Trophoblast cell (in vitro differentiated cells and primary cell): Measurements from ENCODE around the gene CMC4.

Source experiments
- DNase-seq, 2 donors: peaks; one replicate each; pipeline ENCODE4 v3.0.0-alpha.2; 2016
- H2AFZ ChIP-seq: 2 replicates; pipeline ENCODE4 v1.6.1; 2013; ENCODE audit warnings: low read length, moderate library complexity, mild to moderate bottlenecking; ENCODE audit not compliant: insufficient read depth, poor library complexity
- H2AK5ac ChIP-seq: 2 replicates; pipeline ENCODE4 v1.6.1; 2013; ENCODE audit warnings: mild to moderate bottlenecking, low read length
- H2BK120ac ChIP-seq: 2 replicates; pipeline ENCODE4 v1.6.1; 2013; ENCODE audit warnings: low read length, mild to moderate bottlenecking, moderate library complexity; ENCODE audit not compliant: insufficient read depth, poor library complexity
- H2BK12ac ChIP-seq: 2 replicates; pipeline ENCODE4 v1.6.1; 2013; ENCODE audit warnings: mild to moderate bottlenecking, low read length, moderate library complexity
- H2BK5ac ChIP-seq: 2 replicates; pipeline ENCODE4 v1.6.1; 2013; ENCODE audit warnings: low read length, low read depth, moderate library complexity, mild to moderate bottlenecking; ENCODE audit not compliant: poor library complexity
- H3K14ac ChIP-seq: 2 replicates; pipeline ENCODE4 v1.6.1; 2013; ENCODE audit warnings: mild to moderate bottlenecking, low read length
- H3K18ac ChIP-seq: 2 replicates; pipeline ENCODE4 v1.6.1; 2013; ENCODE audit warnings: mild to moderate bottlenecking, low read length
- H3K23ac ChIP-seq: 2 replicates; pipeline ENCODE4 v1.6.1; 2013; ENCODE audit warnings: low read length
- H3K27ac ChIP-seq: 2 replicates; pipeline ENCODE4 v1.5.1; 2013; ENCODE audit warnings: low read depth, mild to moderate bottlenecking, inconsistent platforms, low read length, moderate library complexity
- H3K27me3 ChIP-seq: 2 replicates; pipeline ENCODE4 v1.6.1; 2013; ENCODE audit warnings: inconsistent platforms, mild to moderate bottlenecking, low read length, moderate library complexity; ENCODE audit not compliant: insufficient read depth
- H3K36me3 ChIP-seq, 2 experiments: 1 replicate in 1 of 2; 2 replicates in 1 of 2; pipeline ENCODE4 v1.6.1; 2013; ENCODE audit warnings: low read length in 2 of 2, mild to moderate bottlenecking in 2 of 2, moderate library complexity in 1 of 2; ENCODE audit not compliant: insufficient read depth in 2 of 2, control insufficient read depth in 1 of 2
- H3K4ac ChIP-seq: 2 replicates; pipeline ENCODE4 v1.6.1; 2013; ENCODE audit warnings: low read depth, mild to moderate bottlenecking, low read length, moderate library complexity
- H3K4me1 ChIP-seq, 2 experiments: 1 replicate in 1 of 2; 2 replicates in 1 of 2; pipeline ENCODE4 v1.6.1; 2013; ENCODE audit warnings: low read length in 2 of 2, mild to moderate bottlenecking in 2 of 2, moderate library complexity in 1 of 2; ENCODE audit not compliant: insufficient read depth in 2 of 2, control insufficient read depth in 1 of 2
- H3K4me2 ChIP-seq: 2 replicates; pipeline ENCODE4 v1.6.1; 2013; ENCODE audit warnings: inconsistent platforms, mild to moderate bottlenecking, low read length, moderate library complexity
- H3K4me3 ChIP-seq: 2 replicates; pipeline ENCODE4 v1.5.1; 2013; ENCODE audit warnings: mild to moderate bottlenecking, low read depth, low read length, inconsistent platforms
- H3K79me1 ChIP-seq: one replicate; pipeline ENCODE4 v1.6.1; 2013; ENCODE audit warnings: low read length
- H3K79me2 ChIP-seq: 2 replicates; pipeline ENCODE4 v1.6.1; 2013; ENCODE audit warnings: low read length, mild to moderate bottlenecking; ENCODE audit not compliant: control insufficient read depth, insufficient read depth, poor library complexity
- H3K9ac ChIP-seq: 2 replicates; pipeline ENCODE4 v1.6.1; 2013; ENCODE audit warnings: mild to moderate bottlenecking, low read length
- H3K9me3 ChIP-seq: 2 replicates; pipeline ENCODE4 v1.6.1; 2013; ENCODE audit warnings: low read depth, mild to moderate bottlenecking, control low read depth, inconsistent platforms, low read length; ENCODE audit not compliant: insufficient read depth
- H4K12ac ChIP-seq: 2 replicates; pipeline ENCODE4 v1.6.1; 2013; ENCODE audit warnings: low read depth, mild to moderate bottlenecking, low read length, moderate library complexity
- H4K8ac ChIP-seq: 2 replicates; pipeline ENCODE4 v1.6.1; 2013; ENCODE audit warnings: low read depth, mild to moderate bottlenecking, low read length, moderate library complexity
- H4K91ac ChIP-seq: one replicate; pipeline ENCODE4 v1.6.1; 2013; ENCODE audit warnings: low read depth, mild to moderate bottlenecking, low read length, moderate library complexity
- WGBS: extraction: QIAGEN DNeasy Blood & Tissue Kit; methylation state at CpG from one replicate; pipeline ENCODE4 v1.1.7; 2013; ENCODE audit warnings: missing lambda C conversion rate; ENCODE audit not compliant: insufficient read length, insufficient coverage; ENCODE audit errors: extremely low coverage; 5-methylcytosine and 5-hydroxymethylcytosine counted together

Gene CMC4

DNA sequence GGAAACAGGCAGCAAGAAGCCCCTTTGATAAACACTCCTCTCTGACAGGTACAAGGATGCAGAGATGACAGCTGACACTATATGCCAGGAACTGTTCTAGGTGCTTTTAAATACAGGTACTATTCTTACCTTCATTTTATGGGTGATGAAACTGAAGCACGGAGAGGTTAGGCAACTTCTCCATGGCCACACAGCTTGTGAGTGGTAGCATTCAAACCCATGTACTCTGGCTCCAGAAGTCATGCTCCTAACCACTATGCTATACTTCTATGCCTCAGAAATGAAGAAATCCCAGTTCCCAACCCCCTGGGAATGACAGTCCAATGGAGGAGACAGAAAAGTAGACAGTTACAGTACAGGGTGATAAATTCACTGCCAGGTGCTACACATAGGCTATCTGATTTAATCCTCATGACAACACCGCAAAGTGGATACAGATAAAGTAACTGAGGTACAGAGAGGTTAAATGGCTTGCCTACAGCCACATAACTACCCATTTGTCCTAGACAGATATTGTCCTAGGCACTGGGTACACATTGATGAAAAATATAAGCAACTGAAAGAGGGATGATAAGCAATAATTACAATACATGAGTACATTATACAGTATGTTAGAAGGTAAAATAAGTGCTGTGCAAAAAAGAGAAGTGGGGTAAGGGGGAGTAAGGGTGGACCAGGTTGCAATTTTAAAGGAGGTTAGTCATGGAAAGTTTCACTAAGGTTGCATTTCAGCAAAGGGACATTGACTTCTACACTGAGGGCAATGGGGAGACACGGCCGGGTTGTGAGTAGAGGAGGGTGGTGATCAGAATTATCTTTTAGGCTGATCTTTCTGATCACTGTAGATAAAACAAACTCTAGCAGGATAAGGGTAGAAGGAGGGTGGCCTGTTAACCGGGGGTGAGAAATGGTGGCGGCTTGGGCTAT, 46.8 kb downstream of the CMC4 start:
- H3K9ac ChIP-seq = no peak overlapping the region
- no peak overlapping the region for H3K4ac ChIP-seq
- no peak overlapping the region for H2BK5ac ChIP-seq
- no peak overlapping the region for H2BK120ac ChIP-seq
- H3K79me2 ChIP-seq = peaks cover 5% of the 10 kb centered on the region
- no peak overlapping the region for H4K8ac ChIP-seq
- H3K27me3 ChIP-seq = no peaks in the 10 kb centered on the region
- H3K14ac ChIP-seq = no peak overlapping the region
- H4K12ac ChIP-seq = no peak overlapping the region
- H3K9me3 ChIP-seq = no peaks in the 10 kb centered on the region
- DNase-seq = peak in 1 of 2 donors; percentile 23
- no peak overlapping the region for H3K4me2 ChIP-seq
- H3K18ac ChIP-seq = no peak overlapping the region
- H3K4me1 ChIP-seq = no peaks in the 10 kb centered on the region
- peaks cover 5% of the 10 kb centered on the region for H3K79me1 ChIP-seq
- no peak overlapping the region for H4K91ac ChIP-seq
- no peaks in the 10 kb centered on the region for H3K36me3 ChIP-seq
- no peak overlapping the region for H2AFZ ChIP-seq
- no peak overlapping the region for H3K23ac ChIP-seq
- no peak overlapping the region for H3K27ac ChIP-seq
- H3K4me3 ChIP-seq = no peak overlapping the region
- WGBS = no CpG with 5 or more reads among the region's 6 CpGs
- H2BK12ac ChIP-seq = no peak overlapping the region
- no peak overlapping the region for H2AK5ac ChIP-seq

DNA sequence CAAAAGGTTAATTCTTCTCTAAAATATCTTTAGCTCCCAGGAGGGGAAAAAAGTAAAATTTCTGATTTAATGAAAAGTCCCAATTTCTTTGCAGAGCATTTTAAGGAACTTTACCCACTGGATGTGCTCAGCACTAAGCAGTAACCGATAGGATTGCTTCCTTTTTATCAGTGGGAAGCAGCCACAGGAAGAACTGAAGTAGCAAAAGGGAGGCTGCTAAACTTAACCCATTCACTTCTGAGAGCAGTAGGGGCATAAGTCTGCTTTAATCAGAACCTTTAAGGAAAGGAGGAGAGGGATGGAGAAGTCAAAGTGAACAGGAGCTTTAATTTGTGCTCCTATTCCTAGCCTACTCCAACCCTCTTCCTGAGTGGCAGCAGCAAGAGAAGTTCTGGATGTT, 48.4 kb downstream of the CMC4 start, which contains the start of gene F8:
TSS of gene F8 (minus strand) at position 139 of the 400 bp plus-strand sequence. CDS start 171 bp downstream, outside the sequence.
- no peaks in the 10 kb centered on the region for H3K9me3 ChIP-seq
- no peak for DNase-seq
- peaks cover 5% of the 10 kb centered on the region for H3K79me2 ChIP-seq
- no peak within 1 kb of the TSS for H3K27ac ChIP-seq
- WGBS = no CpG with 5 or more reads among the region's 1 CpG
- H2BK120ac ChIP-seq = no peak within 1 kb of the TSS
- H4K91ac ChIP-seq = no peak within 1 kb of the TSS
- H3K79me1 ChIP-seq = peaks cover 5% of the 10 kb centered on the region
- H3K36me3 ChIP-seq = no peaks in the 10 kb centered on the region
- no peak within 1 kb of the TSS for H3K4me2 ChIP-seq
- H4K8ac ChIP-seq = no peak within 1 kb of the TSS
- no peak within 1 kb of the TSS for H2AK5ac ChIP-seq
- H4K12ac ChIP-seq = no peak within 1 kb of the TSS
- H3K9ac ChIP-seq = no peak within 1 kb of the TSS
- H2AFZ ChIP-seq = no peak within 1 kb of the TSS
- H3K4me3 ChIP-seq = no peak within 1 kb of the TSS
- H3K4me1 ChIP-seq = no peaks in the 10 kb centered on the region
- H3K23ac ChIP-seq = no peak within 1 kb of the TSS
- no peaks in the 10 kb centered on the region for H3K27me3 ChIP-seq
- no peak within 1 kb of the TSS for H2BK12ac ChIP-seq
- H3K18ac ChIP-seq = no peak within 1 kb of the TSS
- H2BK5ac ChIP-seq = no peak within 1 kb of the TSS
- no peak within 1 kb of the TSS for H3K4ac ChIP-seq
- H3K14ac ChIP-seq = no peak within 1 kb of the TSS

DNA sequence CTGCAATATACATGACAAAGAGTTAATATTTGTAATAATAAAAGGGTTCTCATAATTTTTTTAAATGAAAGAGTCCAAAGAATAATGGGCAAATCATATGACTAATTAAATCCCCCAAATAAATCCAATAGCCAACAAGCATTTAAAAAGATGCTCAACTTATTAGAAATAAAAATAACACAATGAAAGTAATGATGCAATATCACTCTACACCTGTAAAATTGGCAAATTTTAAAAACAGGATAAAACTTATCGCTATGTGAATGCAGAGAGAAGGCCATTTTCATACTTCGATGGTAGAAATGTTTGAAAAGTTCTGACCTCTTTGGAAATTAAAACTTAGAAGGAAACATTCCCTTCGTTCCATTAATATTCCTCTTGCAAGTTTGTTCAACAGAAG, 50.3 kb downstream of the CMC4 start:
- Histone ChIP-seq H3K36me3 (no peaks in the 10 kb centered on the region), H4K91ac (no peak overlapping the region), H2AK5ac (no peak overlapping the region), H3K23ac (no peak overlapping the region), H2AFZ (no peak overlapping the region), H4K12ac (no peak overlapping the region), H3K4me1 (no peaks in the 10 kb centered on the region), H3K14ac (no peak overlapping the region), H3K4ac (no peak overlapping the region), H3K4me3 (no peak overlapping the region), H2BK5ac (no peak overlapping the region), H3K79me1 (no peaks in the 10 kb centered on the region), H3K18ac (no peak overlapping the region), H2BK120ac (no peak overlapping the region), H4K8ac (no peak overlapping the region), H3K4me2 (no peak overlapping the region), H2BK12ac (no peak overlapping the region), H3K9me3 (no peaks in the 10 kb centered on the region), H3K79me2 (no peaks in the 10 kb centered on the region), H3K9ac (no peak overlapping the region), H3K27me3 (no peaks in the 10 kb centered on the region), H3K27ac (no peak overlapping the region)
- DNase-seq = no peak
- WGBS = no CpG with 5 or more reads among the region's 3 CpGs
